ENCODE measurements around the gene RDH14. TPM values are rescaled to one million over a fixed set of nuclear protein-coding genes. Genes with fewer than 3 reads are reported as not detected.

Gene RDH14
- total RNA-seq, 1 experiment from 2014 or later: 22.4 TPM

DNA sequence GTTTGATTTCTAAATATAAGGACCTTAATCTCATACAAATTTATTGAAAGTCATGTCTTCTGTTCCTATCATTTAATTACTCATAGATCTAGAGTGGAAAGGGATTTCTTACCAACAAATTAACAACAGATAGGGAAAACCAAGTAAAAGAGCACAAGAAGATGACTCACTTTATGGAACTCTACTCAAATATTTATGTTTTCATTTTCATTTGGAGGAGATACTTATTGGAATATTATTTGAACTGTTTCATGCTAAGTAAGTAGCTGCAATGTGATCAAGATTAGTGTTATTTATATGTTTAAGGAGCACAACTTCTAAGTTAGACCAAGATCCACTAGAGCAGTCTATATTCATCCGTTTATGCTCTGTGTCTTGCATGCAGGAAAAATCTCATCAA, 27.6 kb upstream of the RDH14 start:
- TF ChIP-seq SOX15 (CRISPR knock-in tag; IDR thresholded peaks at IDR 0.05) (no peak), EMX1 (CRISPR knock-in tag; IDR thresholded peaks at IDR 0.05) (no peak), RELA (CRISPR knock-in tag; IDR thresholded peaks at IDR 0.05; ENCODE audit: borderline replicate concordance) (no peak), NR3C1 (CRISPR knock-in tag; conservative IDR thresholded peaks at IDR 0.05; ENCODE audit: low read depth) (no peak), ZNF317 (CRISPR knock-in tag; IDR thresholded peaks at IDR 0.05; ENCODE audit: borderline replicate concordance, low read depth) (no peak), ZNF263 (CRISPR knock-in tag; IDR thresholded peaks at IDR 0.05; ENCODE audit: low read depth) (no peak), ELF4 (CRISPR knock-in tag; IDR thresholded peaks at IDR 0.05; ENCODE audit: low read depth) (no peak), CBFB (CRISPR knock-in tag; IDR thresholded peaks at IDR 0.05; ENCODE audit: low read depth) (no peak), CREM (CRISPR knock-in tag; IDR thresholded peaks at IDR 0.05) (no peak)
- TF ChIP-seq, protein P1, sequence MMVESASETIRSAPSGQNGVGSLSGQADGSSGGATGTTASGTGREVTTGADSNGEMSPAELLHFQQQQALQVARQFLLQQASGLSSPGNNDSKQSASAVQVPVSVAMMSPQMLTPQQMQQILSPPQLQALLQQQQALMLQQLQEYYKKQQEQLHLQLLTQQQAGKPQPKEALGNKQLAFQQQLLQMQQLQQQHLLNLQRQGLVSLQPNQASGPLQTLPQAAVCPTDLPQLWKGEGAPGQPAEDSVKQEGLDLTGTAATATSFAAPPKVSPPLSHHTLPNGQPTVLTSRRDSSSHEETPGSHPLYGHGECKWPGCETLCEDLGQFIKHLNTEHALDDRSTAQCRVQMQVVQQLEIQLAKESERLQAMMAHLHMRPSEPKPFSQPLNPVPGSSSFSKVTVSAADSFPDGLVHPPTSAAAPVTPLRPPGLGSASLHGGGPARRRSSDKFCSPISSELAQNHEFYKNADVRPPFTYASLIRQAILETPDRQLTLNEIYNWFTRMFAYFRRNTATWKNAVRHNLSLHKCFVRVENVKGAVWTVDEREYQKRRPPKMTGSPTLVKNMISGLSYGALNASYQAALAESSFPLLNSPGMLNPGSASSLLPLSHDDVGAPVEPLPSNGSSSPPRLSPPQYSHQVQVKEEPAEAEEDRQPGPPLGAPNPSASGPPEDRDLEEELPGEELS (CRISPR knock-in tag; IDR thresholded peaks at IDR 0.05): no peak
- TF ChIP-seq, protein P2, sequence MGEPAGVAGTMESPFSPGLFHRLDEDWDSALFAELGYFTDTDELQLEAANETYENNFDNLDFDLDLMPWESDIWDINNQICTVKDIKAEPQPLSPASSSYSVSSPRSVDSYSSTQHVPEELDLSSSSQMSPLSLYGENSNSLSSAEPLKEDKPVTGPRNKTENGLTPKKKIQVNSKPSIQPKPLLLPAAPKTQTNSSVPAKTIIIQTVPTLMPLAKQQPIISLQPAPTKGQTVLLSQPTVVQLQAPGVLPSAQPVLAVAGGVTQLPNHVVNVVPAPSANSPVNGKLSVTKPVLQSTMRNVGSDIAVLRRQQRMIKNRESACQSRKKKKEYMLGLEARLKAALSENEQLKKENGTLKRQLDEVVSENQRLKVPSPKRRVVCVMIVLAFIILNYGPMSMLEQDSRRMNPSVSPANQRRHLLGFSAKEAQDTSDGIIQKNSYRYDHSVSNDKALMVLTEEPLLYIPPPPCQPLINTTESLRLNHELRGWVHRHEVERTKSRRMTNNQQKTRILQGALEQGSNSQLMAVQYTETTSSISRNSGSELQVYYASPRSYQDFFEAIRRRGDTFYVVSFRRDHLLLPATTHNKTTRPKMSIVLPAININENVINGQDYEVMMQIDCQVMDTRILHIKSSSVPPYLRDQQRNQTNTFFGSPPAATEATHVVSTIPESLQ (CRISPR knock-in tag; IDR thresholded peaks at IDR 0.05): no peak
- TF ChIP-seq, protein P3, sequence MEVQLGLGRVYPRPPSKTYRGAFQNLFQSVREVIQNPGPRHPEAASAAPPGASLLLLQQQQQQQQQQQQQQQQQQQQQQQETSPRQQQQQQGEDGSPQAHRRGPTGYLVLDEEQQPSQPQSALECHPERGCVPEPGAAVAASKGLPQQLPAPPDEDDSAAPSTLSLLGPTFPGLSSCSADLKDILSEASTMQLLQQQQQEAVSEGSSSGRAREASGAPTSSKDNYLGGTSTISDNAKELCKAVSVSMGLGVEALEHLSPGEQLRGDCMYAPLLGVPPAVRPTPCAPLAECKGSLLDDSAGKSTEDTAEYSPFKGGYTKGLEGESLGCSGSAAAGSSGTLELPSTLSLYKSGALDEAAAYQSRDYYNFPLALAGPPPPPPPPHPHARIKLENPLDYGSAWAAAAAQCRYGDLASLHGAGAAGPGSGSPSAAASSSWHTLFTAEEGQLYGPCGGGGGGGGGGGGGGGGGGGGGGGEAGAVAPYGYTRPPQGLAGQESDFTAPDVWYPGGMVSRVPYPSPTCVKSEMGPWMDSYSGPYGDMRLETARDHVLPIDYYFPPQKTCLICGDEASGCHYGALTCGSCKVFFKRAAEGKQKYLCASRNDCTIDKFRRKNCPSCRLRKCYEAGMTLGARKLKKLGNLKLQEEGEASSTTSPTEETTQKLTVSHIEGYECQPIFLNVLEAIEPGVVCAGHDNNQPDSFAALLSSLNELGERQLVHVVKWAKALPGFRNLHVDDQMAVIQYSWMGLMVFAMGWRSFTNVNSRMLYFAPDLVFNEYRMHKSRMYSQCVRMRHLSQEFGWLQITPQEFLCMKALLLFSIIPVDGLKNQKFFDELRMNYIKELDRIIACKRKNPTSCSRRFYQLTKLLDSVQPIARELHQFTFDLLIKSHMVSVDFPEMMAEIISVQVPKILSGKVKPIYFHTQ (CRISPR knock-in tag; IDR thresholded peaks at IDR 0.05): no peak
- TF ChIP-seq, protein P4, sequence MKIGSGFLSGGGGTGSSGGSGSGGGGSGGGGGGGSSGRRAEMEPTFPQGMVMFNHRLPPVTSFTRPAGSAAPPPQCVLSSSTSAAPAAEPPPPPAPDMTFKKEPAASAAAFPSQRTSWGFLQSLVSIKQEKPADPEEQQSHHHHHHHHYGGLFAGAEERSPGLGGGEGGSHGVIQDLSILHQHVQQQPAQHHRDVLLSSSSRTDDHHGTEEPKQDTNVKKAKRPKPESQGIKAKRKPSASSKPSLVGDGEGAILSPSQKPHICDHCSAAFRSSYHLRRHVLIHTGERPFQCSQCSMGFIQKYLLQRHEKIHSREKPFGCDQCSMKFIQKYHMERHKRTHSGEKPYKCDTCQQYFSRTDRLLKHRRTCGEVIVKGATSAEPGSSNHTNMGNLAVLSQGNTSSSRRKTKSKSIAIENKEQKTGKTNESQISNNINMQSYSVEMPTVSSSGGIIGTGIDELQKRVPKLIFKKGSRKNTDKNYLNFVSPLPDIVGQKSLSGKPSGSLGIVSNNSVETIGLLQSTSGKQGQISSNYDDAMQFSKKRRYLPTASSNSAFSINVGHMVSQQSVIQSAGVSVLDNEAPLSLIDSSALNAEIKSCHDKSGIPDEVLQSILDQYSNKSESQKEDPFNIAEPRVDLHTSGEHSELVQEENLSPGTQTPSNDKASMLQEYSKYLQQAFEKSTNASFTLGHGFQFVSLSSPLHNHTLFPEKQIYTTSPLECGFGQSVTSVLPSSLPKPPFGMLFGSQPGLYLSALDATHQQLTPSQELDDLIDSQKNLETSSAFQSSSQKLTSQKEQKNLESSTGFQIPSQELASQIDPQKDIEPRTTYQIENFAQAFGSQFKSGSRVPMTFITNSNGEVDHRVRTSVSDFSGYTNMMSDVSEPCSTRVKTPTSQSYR (CRISPR knock-in tag; IDR thresholded peaks at IDR 0.05): no peak
- CTCF ChIA-PET: no interaction called here
- ATAC-seq (no peak), DNase-seq (ENCODE audit: low spot score) (no peak)
- no peak overlapping the region for H3K27ac Mint-ChIP-seq
- H3K27me3 Mint-ChIP-seq (ENCODE audit: low read depth): no peaks in the 10 kb centered on the region; the same call in 1 of the 2 replicates
- POLR2A ChIA-PET: no interaction called here
- H3K9me3 Mint-ChIP-seq: peaks cover 8% of the 10 kb centered on the region
- H3K4me1 Mint-ChIP-seq: no peaks in the 10 kb centered on the region
- H3K4me3 Mint-ChIP-seq: no peak overlapping the region
- H3K36me3 Mint-ChIP-seq: no peaks in the 10 kb centered on the region

DNA sequence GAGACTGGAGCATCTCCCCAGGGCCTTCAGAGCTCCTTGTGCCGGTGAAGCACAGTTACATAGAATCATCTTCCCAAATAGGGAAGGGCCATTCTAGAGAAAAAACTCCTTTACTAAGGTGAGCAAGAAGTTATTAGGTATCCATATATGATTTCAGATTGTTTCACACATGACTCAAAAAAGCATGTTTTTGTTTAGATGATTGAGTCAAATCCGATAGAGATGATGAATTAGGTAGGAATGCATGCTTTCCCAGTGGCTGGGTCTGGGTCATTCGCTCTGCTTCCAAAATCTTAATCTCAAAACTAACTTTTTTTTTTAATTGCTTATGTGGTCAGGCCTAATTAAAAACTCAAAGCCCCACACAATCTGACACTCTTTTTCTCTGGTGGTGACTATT, 25.1 kb upstream of the RDH14 start:
- ChIA-PET CTCF (no interaction called here), POLR2A (no interaction called here)
- Mint-ChIP-seq H3K27ac (no peak overlapping the region), H3K36me3 (no peaks in the 10 kb centered on the region), H3K4me3 (no peak overlapping the region), H3K9me3 (peaks cover 8% of the 10 kb centered on the region), H3K4me1 (no peaks in the 10 kb centered on the region), H3K27me3 (ENCODE audit: low read depth) (no peaks in the 10 kb centered on the region; the same call in 1 of the 2 replicates)
- DNase-seq (ENCODE audit: low spot score) (no peak), ATAC-seq (no peak)
- TF ChIP-seq GRHL2 (CRISPR knock-in tag; IDR thresholded peaks at IDR 0.05; ENCODE audit: insufficient replicate concordance, severe bottlenecking) (no peak), ELF4 (CRISPR knock-in tag; IDR thresholded peaks at IDR 0.05; ENCODE audit: low read depth) (no peak), FOXJ3 (CRISPR knock-in tag; IDR thresholded peaks at IDR 0.05; ENCODE audit: borderline replicate concordance) (no peak), ETV6 (CRISPR knock-in tag; IDR thresholded peaks at IDR 0.05) (no peak), ZNF671 (CRISPR knock-in tag; IDR thresholded peaks at IDR 0.05) (no peak)
- TF ChIP-seq, protein P5, sequence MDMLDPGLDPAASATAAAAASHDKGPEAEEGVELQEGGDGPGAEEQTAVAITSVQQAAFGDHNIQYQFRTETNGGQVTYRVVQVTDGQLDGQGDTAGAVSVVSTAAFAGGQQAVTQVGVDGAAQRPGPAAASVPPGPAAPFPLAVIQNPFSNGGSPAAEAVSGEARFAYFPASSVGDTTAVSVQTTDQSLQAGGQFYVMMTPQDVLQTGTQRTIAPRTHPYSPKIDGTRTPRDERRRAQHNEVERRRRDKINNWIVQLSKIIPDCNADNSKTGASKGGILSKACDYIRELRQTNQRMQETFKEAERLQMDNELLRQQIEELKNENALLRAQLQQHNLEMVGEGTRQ (CRISPR knock-in tag; IDR thresholded peaks at IDR 0.05): no peak
- TF ChIP-seq, protein P6, sequence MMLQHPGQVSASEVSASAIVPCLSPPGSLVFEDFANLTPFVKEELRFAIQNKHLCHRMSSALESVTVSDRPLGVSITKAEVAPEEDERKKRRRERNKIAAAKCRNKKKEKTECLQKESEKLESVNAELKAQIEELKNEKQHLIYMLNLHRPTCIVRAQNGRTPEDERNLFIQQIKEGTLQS (CRISPR knock-in tag; conservative IDR thresholded peaks at IDR 0.05): no peak

Data from WTC11 (cell line).